ENCODE results near the gene TNFSF13.
A peak's percentile ranks its signal among the peaks of the same experiment; 100 is the strongest.

TNFSF13 gene

DNA sequence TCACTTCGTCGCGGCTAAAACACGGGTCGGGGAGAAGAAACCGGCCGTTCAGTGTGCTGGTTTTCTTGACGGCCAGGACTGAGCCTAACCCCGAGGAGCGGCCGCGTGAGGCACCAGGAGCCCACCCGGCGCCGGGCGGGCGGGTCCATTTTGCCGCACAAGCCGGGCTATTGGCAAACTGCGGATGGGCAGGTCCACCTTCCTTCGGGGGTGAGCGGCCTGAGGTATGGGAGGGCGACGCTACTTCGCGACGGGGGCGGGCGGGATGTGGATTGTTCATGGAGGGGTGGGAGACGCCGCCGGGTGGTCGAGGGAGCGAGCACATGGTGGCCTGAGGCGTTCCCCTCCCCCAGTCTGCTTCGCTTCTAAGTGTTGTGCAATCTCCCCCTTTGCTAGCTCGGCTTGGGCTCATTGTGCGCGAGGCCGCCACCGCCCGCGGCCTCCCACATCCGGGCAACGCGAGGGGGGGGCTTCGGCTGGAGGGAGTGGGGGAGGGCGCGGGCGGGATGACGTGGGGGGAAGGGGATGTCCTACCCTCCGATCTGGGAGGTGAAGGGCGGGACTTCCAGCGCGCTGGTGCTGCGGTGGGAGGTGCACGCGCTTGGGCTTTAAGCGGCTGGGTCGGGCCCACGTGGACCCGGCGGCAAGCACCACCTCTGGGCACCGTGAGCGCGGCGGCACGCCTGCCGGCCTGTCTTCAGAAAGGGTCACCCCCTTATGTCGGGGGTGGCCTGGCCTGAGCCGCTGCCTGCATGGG, 15.0 kb downstream of the TNFSF13 start:
- Histone ChIP-seq H3K79me2 (ENCODE audit: low read length) (peaks cover 64% of the 10 kb centered on the region), H3K4me2 (ENCODE audit: low read length) (peak overlapping the region; percentile 75), H3K27me3 (ENCODE audit: low read depth, low read length) (no peaks in the 10 kb centered on the region), H2AFZ (ENCODE audit: low read depth, low read length) (no peak overlapping the region), H3K4me3 (ENCODE audit: low read length) (peak overlapping the region; percentile 97), H4K20me1 (ENCODE audit: insufficient read depth, low read length) (peaks cover 45% of the 10 kb centered on the region), H3K9me3 (ENCODE audit: insufficient read depth, low read length) (no peaks in the 10 kb centered on the region), H3K27ac (ENCODE audit: low read length) (peak overlapping the region; percentile 95), H3K4me1 (ENCODE audit: low read length) (peaks cover 49% of the 10 kb centered on the region), H3K9ac (ENCODE audit: low read length) (peak overlapping the region; percentile 100), H3K36me3 (replicated peaks; ENCODE audit: low read depth, low read length) (peaks cover 59% of the 10 kb centered on the region)
- TF ChIP-seq, protein P1, sequence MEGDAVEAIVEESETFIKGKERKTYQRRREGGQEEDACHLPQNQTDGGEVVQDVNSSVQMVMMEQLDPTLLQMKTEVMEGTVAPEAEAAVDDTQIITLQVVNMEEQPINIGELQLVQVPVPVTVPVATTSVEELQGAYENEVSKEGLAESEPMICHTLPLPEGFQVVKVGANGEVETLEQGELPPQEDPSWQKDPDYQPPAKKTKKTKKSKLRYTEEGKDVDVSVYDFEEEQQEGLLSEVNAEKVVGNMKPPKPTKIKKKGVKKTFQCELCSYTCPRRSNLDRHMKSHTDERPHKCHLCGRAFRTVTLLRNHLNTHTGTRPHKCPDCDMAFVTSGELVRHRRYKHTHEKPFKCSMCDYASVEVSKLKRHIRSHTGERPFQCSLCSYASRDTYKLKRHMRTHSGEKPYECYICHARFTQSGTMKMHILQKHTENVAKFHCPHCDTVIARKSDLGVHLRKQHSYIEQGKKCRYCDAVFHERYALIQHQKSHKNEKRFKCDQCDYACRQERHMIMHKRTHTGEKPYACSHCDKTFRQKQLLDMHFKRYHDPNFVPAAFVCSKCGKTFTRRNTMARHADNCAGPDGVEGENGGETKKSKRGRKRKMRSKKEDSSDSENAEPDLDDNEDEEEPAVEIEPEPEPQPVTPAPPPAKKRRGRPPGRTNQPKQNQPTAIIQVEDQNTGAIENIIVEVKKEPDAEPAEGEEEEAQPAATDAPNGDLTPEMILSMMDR (IDR thresholded peaks at IDR 0.05; ENCODE audit: low read depth, low read length), result no peak
- TF ChIP-seq EZH2phosphoT487 (IDR thresholded peaks at IDR 0.05; ENCODE audit: low read depth), result no peak

DNA sequence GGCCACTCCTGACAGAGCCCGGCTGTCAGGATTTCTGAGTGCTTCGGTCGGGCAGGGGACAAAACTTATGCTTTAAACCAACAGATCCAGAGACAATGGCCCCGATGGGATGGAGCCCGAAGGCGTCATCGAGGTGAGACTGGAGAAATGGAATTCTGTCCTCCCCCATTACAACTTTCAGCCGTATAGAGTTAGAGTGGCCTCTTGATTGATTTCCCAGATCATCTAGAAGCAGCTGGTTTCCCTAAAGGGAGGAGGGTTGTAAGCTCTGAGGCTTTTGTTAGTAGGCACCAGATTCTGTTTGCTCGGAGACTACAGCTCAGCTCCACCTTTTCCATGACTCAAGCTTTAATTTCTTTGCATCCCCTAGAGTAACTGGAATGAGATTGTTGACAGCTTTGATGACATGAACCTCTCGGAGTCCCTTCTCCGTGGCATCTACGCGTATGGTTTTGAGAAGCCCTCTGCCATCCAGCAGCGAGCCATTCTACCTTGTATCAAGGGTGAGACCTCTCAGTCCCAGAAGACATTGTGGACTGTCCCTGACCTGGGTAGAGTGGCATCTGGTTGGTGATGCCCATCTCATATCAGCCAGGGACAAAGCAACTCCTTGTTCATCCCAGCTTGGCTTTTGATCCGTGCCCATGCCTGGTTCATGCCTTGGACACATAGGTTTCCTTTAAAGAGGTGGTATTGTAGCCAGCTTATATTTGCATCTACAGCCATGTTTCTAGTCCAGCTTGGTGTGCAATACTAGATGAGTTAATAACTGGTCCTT, 15.8 kb downstream of the TNFSF13 start:
- Histone ChIP-seq H3K27me3 (ENCODE audit: low read depth, low read length) (no peaks in the 10 kb centered on the region), H3K79me2 (ENCODE audit: low read length) (peaks cover 64% of the 10 kb centered on the region), H4K20me1 (ENCODE audit: insufficient read depth, low read length) (peaks cover 51% of the 10 kb centered on the region), H3K4me1 (ENCODE audit: low read length) (peaks cover 58% of the 10 kb centered on the region), H2AFZ (ENCODE audit: low read depth, low read length) (no peak overlapping the region), H3K36me3 (replicated peaks; ENCODE audit: low read depth, low read length) (peaks cover 64% of the 10 kb centered on the region), H3K4me3 (ENCODE audit: low read length) (peak overlapping the region; percentile 97), H3K27ac (ENCODE audit: low read length) (peak overlapping the region; percentile 95), H3K9me3 (ENCODE audit: insufficient read depth, low read length) (no peaks in the 10 kb centered on the region), H3K4me2 (ENCODE audit: low read length) (peak overlapping the region; percentile 75), H3K9ac (ENCODE audit: low read length) (peak overlapping the region; percentile 100)
- TF ChIP-seq, protein P1 (IDR thresholded peaks at IDR 0.05; ENCODE audit: low read depth, low read length), result no peak
- TF ChIP-seq EZH2phosphoT487 (IDR thresholded peaks at IDR 0.05; ENCODE audit: low read depth), result no peak

DNA sequence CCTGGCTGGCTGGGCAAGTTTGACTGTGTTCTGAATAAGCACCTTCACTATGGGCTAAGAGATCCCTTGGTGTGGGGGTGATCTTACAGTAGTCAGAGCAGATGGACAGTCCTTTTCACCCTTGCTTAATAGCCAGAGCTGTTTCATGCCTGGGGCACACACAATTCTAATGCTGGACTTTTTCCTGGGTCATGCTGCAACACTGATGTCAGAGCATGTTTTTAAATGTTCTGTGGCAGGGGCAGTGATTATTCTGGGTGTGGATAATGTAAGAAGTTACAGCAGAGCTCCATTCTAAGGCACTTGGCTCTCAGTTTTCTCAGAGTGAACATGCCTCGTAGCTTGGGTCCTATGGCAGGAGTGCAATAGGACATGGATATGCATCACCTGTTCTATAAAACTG, 16.9 kb downstream of the TNFSF13 start:
- Histone ChIP-seq H3K9ac (ENCODE audit: low read length) (no peak overlapping the region), H3K4me3 (ENCODE audit: low read length) (peak overlapping the region; percentile 13; the same call in 1 of the 2 replicates), H3K27me3 (ENCODE audit: low read depth, low read length) (no peaks in the 10 kb centered on the region), H4K20me1 (ENCODE audit: insufficient read depth, low read length) (peaks cover 51% of the 10 kb centered on the region), H2AFZ (ENCODE audit: low read depth, low read length) (no peak overlapping the region), H3K4me1 (ENCODE audit: low read length) (peaks cover 67% of the 10 kb centered on the region), H3K27ac (ENCODE audit: low read length) (peak overlapping the region; percentile 48), H3K79me2 (ENCODE audit: low read length) (peaks cover 72% of the 10 kb centered on the region), H3K4me2 (ENCODE audit: low read length) (peak overlapping the region; percentile 75), H3K9me3 (ENCODE audit: insufficient read depth, low read length) (no peaks in the 10 kb centered on the region), H3K36me3 (replicated peaks; ENCODE audit: low read depth, low read length) (peaks cover 69% of the 10 kb centered on the region)
- TF ChIP-seq, protein P1 (IDR thresholded peaks at IDR 0.05; ENCODE audit: low read depth, low read length), result no peak
- no peak for TF ChIP-seq EZH2phosphoT487 (IDR thresholded peaks at IDR 0.05; ENCODE audit: low read depth)

DNA sequence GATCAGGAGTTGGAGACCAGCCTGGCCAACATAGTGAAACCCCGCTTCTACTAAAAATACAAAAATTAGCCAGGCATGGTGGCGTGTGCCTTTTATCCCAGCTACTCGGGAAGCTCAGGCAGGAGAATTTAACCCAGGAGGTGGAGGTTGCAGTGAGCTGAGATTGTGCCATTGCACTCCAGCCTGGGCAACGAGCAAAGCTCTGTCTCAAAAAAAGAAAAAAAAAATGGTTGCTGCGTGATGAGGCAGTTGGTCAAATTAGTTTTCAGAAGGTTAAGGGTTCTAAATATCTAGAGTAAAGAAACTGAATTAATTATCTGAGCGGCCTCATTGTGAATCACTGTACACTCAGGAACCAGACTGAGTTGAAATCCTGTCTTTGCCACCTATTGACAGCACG, 17.4 kb downstream of the TNFSF13 start:
- TF ChIP-seq, protein P1 (IDR thresholded peaks at IDR 0.05; ENCODE audit: low read depth, low read length), result no peak
- no peak for TF ChIP-seq EZH2phosphoT487 (IDR thresholded peaks at IDR 0.05; ENCODE audit: low read depth)
- Histone ChIP-seq H3K27ac (ENCODE audit: low read length) (peak overlapping the region; percentile 48; the same call in 1 of the 2 replicates), H3K9ac (ENCODE audit: low read length) (no peak overlapping the region), H3K27me3 (ENCODE audit: low read depth, low read length) (no peaks in the 10 kb centered on the region), H2AFZ (ENCODE audit: low read depth, low read length) (no peak overlapping the region), H3K4me2 (ENCODE audit: low read length) (0 out of 2 replicates have a peak overlapping the region, but pooled peaks have one; percentile 75), H4K20me1 (ENCODE audit: insufficient read depth, low read length) (peaks cover 51% of the 10 kb centered on the region), H3K4me3 (ENCODE audit: low read length) (no peak overlapping the region), H3K36me3 (replicated peaks; ENCODE audit: low read depth, low read length) (peaks cover 67% of the 10 kb centered on the region), H3K4me1 (ENCODE audit: low read length) (peaks cover 67% of the 10 kb centered on the region), H3K9me3 (ENCODE audit: insufficient read depth, low read length) (no peaks in the 10 kb centered on the region), H3K79me2 (ENCODE audit: low read length) (peaks cover 75% of the 10 kb centered on the region)
